Measurements from ENCODE around the gene LRRC2.

The LRRC2 gene

GRCh38 chr3:46489875-46490274 is 76.2 kb downstream of the LRRC2 start:
- DNase-seq (ENCODE audit: low read depth): peak; percentile 19

GRCh38 chr3:46489381-46489780 is 76.7 kb downstream of the LRRC2 start:
- H3K4me3 ChIP-seq (ENCODE audit: control insufficient read depth, low read depth, low read length): no peak overlapping the region
- TF ChIP-seq CTCF (conservative IDR thresholded peaks at IDR 0.05; ENCODE audit: control insufficient read depth, insufficient read depth, low read depth, low read length): no peak
- no peak for DNase-seq (ENCODE audit: low read depth)

More at GRCh38 chr3:46489875-46490274, 76.2 kb downstream of the LRRC2 start:
- TF ChIP-seq CTCF (conservative IDR thresholded peaks at IDR 0.05; ENCODE audit: control insufficient read depth, insufficient read depth, low read depth, low read length): no peak
- no peak overlapping the region for H3K4me3 ChIP-seq (ENCODE audit: control insufficient read depth, low read depth, low read length)

- TF ChIP-seq CTCF (conservative IDR thresholded peaks at IDR 0.05; ENCODE audit: control insufficient read depth, insufficient read depth, low read depth, low read length): peak; percentile 99
- no peak overlapping the region for H3K4me3 ChIP-seq (ENCODE audit: control insufficient read depth, low read depth, low read length)
- peak; percentile 79 for DNase-seq (ENCODE audit: low read depth)
Measured at GRCh38 chr3:46488735-46489361, 77.3 kb downstream of the LRRC2 start.

- TF ChIP-seq CTCF (conservative IDR thresholded peaks at IDR 0.05; ENCODE audit: control insufficient read depth, insufficient read depth, low read depth, low read length): no peak
- H3K4me3 ChIP-seq (ENCODE audit: control insufficient read depth, low read depth, low read length): no peak overlapping the region
- no peak for DNase-seq (ENCODE audit: low read depth)
Measured at GRCh38 chr3:46485779-46486175, 80.3 kb downstream of the LRRC2 start.

- H3K4me3 ChIP-seq (ENCODE audit: control insufficient read depth, low read depth, low read length): no peak overlapping the region
- TF ChIP-seq CTCF (conservative IDR thresholded peaks at IDR 0.05; ENCODE audit: control insufficient read depth, insufficient read depth, low read depth, low read length): no peak
- no peak for DNase-seq (ENCODE audit: low read depth)
Measured at GRCh38 chr3:46484911-46485778, 81.0 kb downstream of the LRRC2 start.

GRCh38 chr3:46484388-46484787 is 81.7 kb downstream of the LRRC2 start:
- TF ChIP-seq CTCF (conservative IDR thresholded peaks at IDR 0.05; ENCODE audit: control insufficient read depth, insufficient read depth, low read depth, low read length): no peak
- no peak for DNase-seq (ENCODE audit: low read depth)
- no peak overlapping the region for H3K4me3 ChIP-seq (ENCODE audit: control insufficient read depth, low read depth, low read length)

All from fibroblast of mammary gland (primary cell).